ENCODE measurements around the gene OSBPL6. TPM values are rescaled to one million over a fixed set of nuclear protein-coding genes. Genes with fewer than 3 reads are reported as not detected.
"Not testable (repeated sequence)": the region's sequence is repeated elsewhere in the genome, so short reads cannot be mapped to it uniquely, and the experiment has no call there.

Gene OSBPL6
- polyA plus RNA-seq, 4 donors: 5.3 to 6.3 (median 5.7) TPM

DNA sequence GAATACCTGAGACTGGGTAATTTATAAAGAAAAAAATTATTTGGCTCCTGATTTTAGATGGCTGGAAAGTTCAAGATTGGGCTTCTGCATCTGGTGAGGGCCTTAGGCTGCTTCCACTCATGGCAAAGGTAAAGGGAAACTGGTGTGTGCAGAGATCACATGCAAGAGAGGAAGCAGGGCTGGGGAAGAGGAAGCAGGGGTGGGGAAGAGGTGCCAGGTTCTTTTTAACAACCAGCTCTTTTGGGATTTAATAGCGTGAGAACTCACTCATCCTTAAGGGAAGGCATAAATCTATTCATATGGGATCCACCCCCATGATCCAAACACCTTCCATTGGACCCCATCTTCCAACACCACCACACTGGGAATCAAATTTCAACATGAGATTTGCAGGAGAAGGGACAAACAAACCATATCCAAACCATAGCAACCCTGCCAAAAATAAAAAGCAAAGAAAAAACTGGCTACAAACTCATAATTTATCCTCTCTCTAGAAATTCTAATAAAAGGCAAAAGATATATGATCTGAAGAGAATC lies 226.2 kb downstream of the OSBPL6 start:
- DNase-seq (ENCODE audit: low read depth in 4 of 4, low spot score in 3 of 4): no peak

DNA sequence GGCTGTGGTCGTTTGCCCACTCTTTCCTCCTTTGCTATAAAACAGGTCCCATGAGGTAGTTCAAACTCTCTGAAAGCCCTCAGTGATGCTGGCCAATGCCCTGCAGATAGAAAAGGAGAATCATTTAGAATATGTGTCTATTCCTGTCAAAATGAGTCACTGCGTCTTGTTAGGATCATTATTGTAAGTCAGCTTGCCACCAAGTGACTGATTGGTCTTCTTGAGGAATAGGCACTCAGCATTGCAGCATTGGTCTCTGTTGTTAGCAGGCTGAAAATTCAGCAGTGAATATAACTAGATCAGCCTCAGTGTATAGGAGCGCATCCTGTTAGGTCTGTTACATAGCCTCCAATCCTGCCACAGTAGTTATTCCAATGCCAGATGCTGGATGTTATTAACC lies 227.8 kb downstream of the OSBPL6 start:
- no peak for DNase-seq (ENCODE audit: low read depth in 4 of 4, low spot score in 3 of 4)

DNA sequence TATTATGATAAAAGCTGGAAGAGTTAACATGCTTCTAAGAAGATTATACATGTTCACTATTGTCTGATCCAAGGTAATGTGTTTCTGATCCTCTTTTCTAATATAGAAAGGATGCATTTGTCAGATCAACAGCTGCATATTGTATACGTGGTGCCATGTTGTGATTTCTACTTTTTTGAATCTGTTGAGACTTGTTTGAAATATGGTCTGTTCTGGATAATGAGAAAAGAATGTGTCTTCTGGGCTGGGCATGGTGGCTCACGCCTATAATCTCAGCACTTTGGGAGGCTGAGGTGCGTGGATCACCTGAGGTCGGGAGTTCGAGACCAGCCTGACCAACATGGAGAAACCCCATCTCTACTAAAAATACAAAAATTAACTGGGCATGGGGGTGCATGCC lies 229.4 kb downstream of the OSBPL6 start:
- DNase-seq (ENCODE audit: low read depth in 4 of 4, low spot score in 3 of 4): not testable (repeated sequence)

DNA sequence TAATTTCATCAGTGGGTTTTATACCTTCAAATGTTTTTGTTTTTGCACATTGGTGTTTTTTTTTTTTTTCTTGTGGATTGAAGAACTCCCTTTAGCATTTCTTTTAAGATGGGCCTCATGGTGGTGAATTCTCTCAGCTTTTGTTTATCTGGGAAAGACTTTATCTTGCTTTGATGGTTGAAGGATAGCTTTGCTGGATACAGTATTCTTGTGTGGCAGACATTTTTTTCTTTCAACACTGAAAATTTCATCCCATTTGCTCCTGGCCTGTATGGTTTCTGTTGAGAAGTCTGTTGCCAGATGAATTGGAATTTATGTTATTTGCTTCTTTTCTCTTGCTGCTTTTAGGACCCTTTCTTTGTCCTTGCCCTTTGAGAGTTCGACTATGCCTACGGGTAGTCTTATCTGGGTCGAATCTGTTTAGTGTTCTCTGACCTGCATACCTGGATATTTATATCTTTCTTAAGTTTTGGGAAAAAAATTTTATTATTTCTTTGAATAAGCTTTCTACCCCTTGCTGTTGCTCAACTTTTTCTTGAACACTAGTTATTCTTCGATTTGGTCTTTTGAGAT lies 231.0 kb downstream of the OSBPL6 start:
- no peak for DNase-seq (ENCODE audit: low read depth in 4 of 4, low spot score in 3 of 4)

DNA sequence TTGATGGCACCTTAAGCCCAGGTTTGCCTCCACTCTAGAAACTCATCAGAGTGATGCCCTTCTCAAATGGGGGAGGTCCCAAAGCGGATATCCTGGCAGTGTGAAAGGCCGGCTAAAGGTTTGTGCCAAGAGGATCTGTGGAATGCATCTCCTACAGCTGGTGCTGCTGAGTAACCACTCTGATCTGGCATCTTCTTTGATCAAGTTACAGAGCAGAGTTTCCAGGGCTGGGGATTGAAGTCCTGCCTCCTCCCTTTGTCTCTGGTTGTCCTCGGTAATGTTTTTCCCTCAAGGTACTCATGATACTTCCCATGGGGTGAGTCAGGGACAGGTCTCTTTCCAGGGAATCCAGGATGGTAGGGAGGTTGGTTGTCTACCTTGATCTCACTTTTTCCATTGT lies 232.1 kb downstream of the OSBPL6 start:
- DNase-seq (ENCODE audit: low read depth in 4 of 4, low spot score in 3 of 4): no peak

DNA sequence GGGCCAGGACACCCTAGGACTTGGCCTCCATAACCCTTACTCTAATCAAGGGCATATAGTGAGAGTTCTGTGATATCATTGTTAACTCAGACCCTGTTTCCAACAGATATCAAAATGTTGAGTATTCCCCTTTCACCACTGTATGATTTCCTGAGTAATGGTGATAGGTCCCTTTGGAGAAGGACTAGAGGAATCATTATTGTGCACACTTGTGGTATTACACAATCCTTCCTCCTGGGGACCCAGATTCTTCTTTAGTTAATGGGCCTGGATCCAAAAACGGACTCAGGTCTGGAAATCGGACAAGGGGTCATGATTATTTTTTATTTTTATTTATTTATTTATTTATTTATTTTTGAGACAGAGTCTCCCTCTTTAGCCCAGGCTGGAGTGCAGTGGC lies 233.1 kb downstream of the OSBPL6 start:
- DNase-seq (ENCODE audit: low read depth in 4 of 4, low spot score in 3 of 4): no peak

DNA sequence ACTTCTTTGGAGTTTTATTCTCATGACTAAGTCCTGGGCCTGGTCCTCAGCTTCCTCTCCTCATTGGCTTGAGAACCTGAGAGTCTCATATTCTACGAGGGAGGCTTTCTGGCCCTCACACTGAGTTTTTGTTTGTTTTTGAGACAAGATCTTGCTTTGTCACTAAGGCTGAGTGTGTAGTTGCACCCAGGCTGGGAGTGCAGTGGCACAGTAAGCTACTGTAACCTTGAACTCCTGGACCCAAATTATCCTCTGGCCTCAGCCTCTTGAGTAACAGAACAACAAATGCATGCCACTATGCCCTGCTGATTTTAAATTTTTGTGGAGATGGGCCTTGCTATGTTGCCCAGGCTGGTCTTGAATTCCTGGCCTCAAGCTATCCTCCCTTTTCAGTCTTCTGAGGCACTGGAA lies 234.1 kb downstream of the OSBPL6 start:
- no peak for DNase-seq (ENCODE audit: low read depth in 4 of 4, low spot score in 3 of 4)

DNA sequence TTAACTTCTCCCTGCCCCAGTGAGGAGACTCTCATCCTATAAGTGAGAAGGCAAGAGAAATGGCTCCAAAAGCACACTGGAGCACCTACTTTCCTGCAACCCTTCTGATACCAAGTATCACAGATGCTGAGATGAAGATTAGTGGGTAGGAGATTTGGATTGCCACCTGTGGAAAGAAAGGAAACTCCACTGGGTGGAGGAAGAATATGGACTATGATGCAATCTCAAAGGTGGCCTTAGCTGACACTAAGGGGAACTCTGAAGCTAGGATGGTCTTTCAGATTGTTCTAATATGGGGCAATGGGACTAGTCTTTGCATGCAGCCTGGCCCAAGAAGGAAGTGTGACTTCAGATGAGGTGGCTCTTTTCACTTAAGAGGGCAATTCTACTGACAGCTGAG lies 235.0 kb downstream of the OSBPL6 start:
- no peak for DNase-seq (ENCODE audit: low read depth in 4 of 4, low spot score in 3 of 4)

DNA sequence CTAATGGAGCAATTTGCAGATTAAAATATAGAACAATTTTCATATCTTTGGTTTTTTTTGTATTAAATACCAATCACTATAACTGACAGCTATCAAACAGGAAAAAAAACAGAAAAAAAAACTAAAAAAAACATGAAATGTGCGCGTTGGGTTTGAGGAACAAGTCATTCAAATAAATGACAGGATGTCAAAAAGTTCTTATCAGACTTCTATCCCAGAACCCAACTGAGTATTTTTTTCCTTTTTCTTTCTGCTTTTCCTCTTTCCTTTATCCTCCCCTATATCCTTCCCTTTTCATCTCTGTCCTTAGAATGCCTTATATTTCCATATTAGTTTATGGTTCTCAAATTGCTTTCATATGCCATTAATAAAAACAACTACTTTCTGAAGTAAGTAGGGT lies 242.3 kb downstream of the OSBPL6 start:
- DNase-seq (ENCODE audit: low read depth in 4 of 4, low spot score in 3 of 4): no peak

DNA sequence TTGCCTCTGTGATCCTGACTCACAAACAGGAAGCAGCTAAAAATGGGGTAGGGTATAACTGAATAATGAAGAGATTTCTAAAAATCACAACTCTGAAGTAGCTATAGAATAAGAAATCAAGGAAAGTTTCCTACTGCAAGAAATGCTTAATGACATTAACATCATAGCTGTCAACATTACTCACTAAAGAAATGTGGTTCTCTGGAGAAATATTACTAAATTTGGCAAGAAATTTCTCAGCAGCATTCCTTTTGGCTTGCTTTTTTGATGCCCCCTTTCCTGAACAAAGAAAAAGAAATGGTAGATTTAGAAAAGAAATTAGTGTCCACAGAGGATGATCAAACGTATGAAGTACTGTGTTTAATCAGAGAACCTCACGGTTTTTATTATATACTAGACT lies 247.1 kb downstream of the OSBPL6 start:
- no peak for DNase-seq (ENCODE audit: low read depth in 4 of 4, low spot score in 3 of 4)

DNA sequence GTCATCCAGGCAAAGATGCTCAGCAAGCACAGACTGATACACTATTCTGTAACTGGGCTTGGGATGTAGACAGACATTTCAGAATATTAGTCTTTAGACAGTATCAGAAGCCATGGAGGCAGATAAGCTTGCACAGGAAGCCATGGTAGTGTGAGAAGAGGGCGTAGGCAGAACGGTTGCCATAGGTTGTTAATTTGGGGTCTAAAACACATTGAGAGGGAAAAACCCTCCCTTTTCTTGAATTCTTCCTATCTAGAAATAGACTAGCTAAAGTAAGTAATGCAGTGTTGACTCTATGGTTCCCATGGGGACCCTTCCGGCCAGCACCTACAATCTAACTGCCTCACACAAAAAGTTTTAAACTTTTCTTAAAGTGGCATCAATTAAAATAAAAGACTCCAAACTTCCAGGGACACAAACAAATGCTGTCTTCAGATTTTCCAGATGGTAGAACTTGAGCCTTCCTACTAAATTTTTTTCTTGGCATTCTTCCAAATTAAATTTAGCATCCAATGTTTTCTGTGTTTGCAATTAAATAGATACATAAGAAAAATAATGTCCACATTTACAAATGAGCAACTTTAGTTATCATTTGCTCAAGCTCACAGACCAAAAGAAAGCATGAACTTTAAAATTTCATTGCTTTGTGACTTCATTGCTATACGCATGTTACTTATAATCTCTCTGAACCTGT lies 254.8 kb downstream of the OSBPL6 start:
- no peak for DNase-seq (ENCODE audit: low read depth in 4 of 4, low spot score in 3 of 4)

DNA sequence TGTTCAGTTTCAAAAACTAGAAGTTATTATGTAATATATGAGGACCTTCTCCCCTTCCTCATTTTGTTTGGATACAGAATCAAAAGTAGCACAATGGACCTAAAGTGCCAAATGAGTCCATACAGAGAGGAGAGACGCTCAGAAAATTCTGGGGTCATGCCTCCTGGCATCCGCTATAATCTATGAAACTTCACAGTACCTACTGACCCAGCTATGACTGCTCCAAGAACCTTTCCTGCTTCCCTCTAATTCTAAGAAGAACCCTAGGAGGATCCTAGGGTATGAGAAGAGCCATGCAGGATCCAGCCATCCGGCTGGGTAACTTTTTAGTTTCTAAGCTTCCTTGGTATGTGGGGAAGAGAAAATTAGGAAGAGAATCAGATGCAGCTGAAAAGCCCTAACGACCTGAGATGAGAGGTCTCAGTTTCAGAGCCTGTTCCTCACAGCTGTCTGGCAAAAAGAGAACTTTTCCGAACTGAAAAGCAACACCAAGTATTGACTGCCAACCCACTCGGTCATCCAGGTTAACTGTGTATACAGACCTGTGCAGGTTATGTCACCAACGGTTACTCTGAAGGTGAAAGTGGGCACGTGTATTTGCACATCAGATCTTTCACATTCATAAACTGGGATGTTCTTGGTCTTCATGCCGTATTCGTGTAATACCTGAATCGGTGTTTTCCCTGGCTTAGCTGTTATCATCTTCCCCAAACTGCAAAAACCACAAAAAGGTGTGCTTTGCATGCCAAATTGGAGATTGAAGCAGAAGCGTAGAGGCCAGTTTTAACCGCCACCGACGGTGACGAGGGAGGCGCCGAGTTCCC lies 255.6 kb downstream of the OSBPL6 start:
- DNase-seq (ENCODE audit: low read depth in 4 of 4, low spot score in 3 of 4): peak in 3 of 4 donors; percentile 5 to 25 (median 9)

DNA sequence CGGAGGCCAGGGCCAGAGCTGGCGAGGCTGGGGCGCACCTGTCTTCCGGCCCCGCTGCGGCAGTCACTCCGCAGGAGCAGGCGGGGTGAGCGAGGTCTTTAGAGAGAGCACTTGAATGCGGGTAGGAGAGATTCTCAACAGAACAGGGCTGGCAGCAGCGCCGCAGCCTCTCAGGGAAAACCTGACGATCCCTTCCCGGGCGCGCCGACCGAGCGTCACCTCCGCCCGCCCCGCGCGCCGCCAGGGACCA lies 256.1 kb downstream of the OSBPL6 start:
- DNase-seq (ENCODE audit: low read depth in 4 of 4, low spot score in 3 of 4): peak in 1 of 4 donors; percentile 4

DNA sequence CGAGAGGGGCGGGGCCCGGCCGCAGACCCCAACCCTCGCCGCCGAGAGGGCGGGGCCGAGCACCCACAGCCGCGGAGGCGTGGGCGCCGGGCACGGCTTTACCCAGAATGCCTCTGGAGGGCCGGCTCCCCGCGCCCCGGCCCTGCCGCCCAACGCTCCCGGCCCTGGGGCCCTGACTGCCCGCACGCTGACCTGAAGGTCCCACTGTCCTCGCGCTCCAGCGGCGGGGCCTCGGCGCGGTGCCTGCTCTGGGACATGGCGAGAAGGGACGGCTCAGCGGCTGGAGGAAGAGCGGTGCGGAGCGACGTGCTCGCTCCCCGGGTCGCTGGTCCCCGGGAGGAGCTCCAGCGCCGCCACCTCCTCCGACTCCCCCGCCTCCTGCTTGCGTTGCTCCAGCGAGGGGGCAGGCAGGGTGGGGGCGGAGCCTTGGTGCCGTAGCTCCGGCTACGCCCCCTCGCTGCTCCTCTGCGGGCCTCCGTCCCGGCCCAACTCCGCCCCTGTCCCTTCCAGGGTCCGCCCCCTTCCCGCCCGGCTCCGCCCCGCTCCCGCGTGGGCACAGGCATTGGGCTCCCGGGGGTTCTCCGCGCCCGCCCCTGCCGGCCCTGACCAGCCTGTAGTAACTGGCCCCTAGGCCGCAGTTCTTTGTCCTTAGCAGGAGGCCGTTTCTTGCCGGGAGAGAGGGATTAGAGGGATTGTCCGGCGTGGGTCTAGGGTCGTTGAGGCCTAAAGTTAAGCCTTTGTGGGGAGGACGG lies 256.6 kb downstream of the OSBPL6 start, which contains the start of the genes PJVK and PRKRA:
Gene PJVK (plus strand): TSS at position 605 of the 752 bp plus-strand sequence. CDS start 2,032 bp downstream, outside the sequence.
Gene PRKRA (minus strand): TSS at position 402 of the 752 bp plus-strand sequence. CDS start 145 bp downstream, at position 257.
- DNase-seq (ENCODE audit: low read depth in 4 of 4, low spot score in 3 of 4): peak; percentile 96 to 98 (median 96)

DNA sequence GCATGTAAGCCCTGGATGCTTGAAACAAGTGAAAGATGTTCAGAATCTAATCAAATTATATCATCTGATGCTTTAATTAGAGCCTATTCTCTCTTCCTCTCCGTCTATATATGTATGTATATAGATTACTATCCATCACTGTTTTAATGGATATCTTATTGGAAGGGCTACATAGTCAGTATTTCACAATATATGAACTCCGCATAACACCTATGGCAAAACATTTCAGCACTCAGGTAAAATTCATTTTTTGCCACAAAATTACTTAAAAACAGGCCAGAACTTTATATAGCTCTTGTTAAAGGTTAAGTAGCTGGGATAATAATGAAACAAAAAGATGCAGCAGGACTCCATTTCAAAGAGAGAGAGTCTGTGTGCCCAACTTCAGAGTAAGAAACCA lies 258.0 kb downstream of the OSBPL6 start:
- DNase-seq (ENCODE audit: low read depth in 4 of 4, low spot score in 3 of 4): no peak

Other genes starting within 250 kb of the OSBPL6 start
- 1 to 10 TPM; 4.7 to 8.6 (median 7.1) TPM for gene PDE11A, start 121.7 kb upstream of the OSBPL6 start, polyA plus RNA-seq (ENCODE audit: insufficient read length in 4 of 4)
- 10 to 100 TPM; 17.3 to 22.4 (median 21.5) TPM for gene RBM45, start 82.1 kb upstream of the OSBPL6 start, polyA plus RNA-seq (ENCODE audit: insufficient read length in 4 of 4)